ENCODE measurements around the gene STAT6. TPM values are rescaled to one million over a fixed set of nuclear protein-coding genes. Genes with fewer than 3 reads are reported as not detected.

The STAT6 gene
- total RNA-seq, 1 experiment from 2014 or later, result 122 TPM

GRCh38 chr12:57160040-57160439 lies 48.9 kb upstream of the STAT6 start:
- H3K4me2 ChIP-seq, result no peak overlapping the region
- H4K20me1 ChIP-seq (ENCODE audit: insufficient read depth), result no peaks in the 10 kb centered on the region
- POLR2A ChIA-PET (ENCODE audit: unreplicated experiment), result no interaction called here

DNA sequence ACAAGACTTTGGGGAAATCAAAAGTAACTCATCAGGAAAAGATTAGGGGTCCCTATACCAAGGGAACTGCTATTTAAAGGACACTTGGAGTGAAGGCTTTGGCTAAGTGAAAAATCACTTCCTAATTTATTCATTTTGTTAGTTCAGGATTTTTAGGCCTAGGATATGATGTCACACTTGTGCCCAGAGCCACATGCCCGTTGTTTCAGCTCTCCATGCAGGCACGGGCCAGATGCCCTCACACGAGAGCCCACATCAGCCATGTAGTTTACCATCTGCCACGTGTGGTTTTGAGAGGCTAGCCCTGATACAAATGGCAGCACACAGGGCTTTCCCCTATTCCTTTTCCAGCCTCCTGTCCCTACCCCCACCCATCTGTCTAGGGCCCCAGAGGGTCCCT lies 48.1 kb upstream of the STAT6 start:
- H3K27ac ChIP-seq, result no peak overlapping the region
- CTCF ChIA-PET, result no interaction called here
- no peaks in the 10 kb centered on the region for H3K27me3 ChIP-seq (ENCODE audit: insufficient read depth, low read depth)
- intact Hi-C loops (cut with micrococcal nuclease; ENCODE audit: unreplicated experiment), result no loop called here
- H3F3A ChIP-seq (ENCODE audit: insufficient read depth, low read depth), result 0 out of 2 replicates have a peak, but pooled peaks cover 3% of the 10 kb centered on the region
- H2AFZ ChIP-seq, result no peak overlapping the region
- no peaks in the 10 kb centered on the region for H3K9me3 ChIP-seq (ENCODE audit: insufficient read depth, low read depth)
- TF ChIP-seq EZH2 (IDR thresholded peaks at IDR 0.05; ENCODE audit: low read depth) (no peak), CTCF (conservative IDR thresholded peaks at IDR 0.05) (no peak)
- no peak overlapping the region for H3K4me2 ChIP-seq
- no TSS peak for BruUV-seq (replicated peaks)
- H4K20me1 ChIP-seq (ENCODE audit: insufficient read depth), result no peaks in the 10 kb centered on the region
- H3K4me1 ChIP-seq (replicated peaks; ENCODE audit: insufficient read depth), result no peaks in the 10 kb centered on the region
- no peaks in the 10 kb centered on the region for H3K9me2 ChIP-seq (ENCODE audit: insufficient read depth)
- no peak overlapping the region for H3K4me3 ChIP-seq
- POLR2A ChIA-PET (ENCODE audit: unreplicated experiment), result interaction anchor here (0.7 kb wide), 1 partner anchor 31 kb away, joined by 5 read pairs; the partner anchor contains the start of gene LRP1
- no peak for DNase-seq
- H3K79me2 ChIP-seq (ENCODE audit: low read depth), result no peaks in the 10 kb centered on the region
- H3K36me3 ChIP-seq (ENCODE audit: low read depth), result no peaks in the 10 kb centered on the region

More at GRCh38 chr12:57160040-57160439, 48.9 kb upstream of the STAT6 start:
- Histone ChIP-seq H3K4me1 (replicated peaks; ENCODE audit: insufficient read depth) (peaks cover 1% of the 10 kb centered on the region; the same call in 1 of the 2 replicates), H3K79me2 (ENCODE audit: low read depth) (no peaks in the 10 kb centered on the region), H3K27ac (no peak overlapping the region), H3K36me3 (ENCODE audit: low read depth) (no peaks in the 10 kb centered on the region), H3K27me3 (ENCODE audit: insufficient read depth, low read depth) (no peaks in the 10 kb centered on the region), H3K4me3 (no peak overlapping the region), H3K9me3 (ENCODE audit: insufficient read depth, low read depth) (no peaks in the 10 kb centered on the region), H3K9me2 (ENCODE audit: insufficient read depth) (no peaks in the 10 kb centered on the region), H2AFZ (no peak overlapping the region), H3F3A (ENCODE audit: insufficient read depth, low read depth) (0 out of 2 replicates have a peak, but pooled peaks cover 3% of the 10 kb centered on the region)
- no peak for TF ChIP-seq EZH2 (IDR thresholded peaks at IDR 0.05; ENCODE audit: low read depth)
- no peak for TF ChIP-seq CTCF (conservative IDR thresholded peaks at IDR 0.05)
- no peak for DNase-seq
- CTCF ChIA-PET, result no interaction called here
- no TSS peak for BruUV-seq (replicated peaks)
- intact Hi-C loops (cut with micrococcal nuclease; ENCODE audit: unreplicated experiment), result no loop called here

- no peaks in the 10 kb centered on the region for H3K79me2 ChIP-seq (ENCODE audit: low read depth)
- H3K27me3 ChIP-seq (ENCODE audit: insufficient read depth, low read depth), result no peaks in the 10 kb centered on the region
- H3K4me2 ChIP-seq, result no peak overlapping the region
- POLR2A ChIA-PET (ENCODE audit: unreplicated experiment), result interaction anchor here (0.7 kb wide), 1 partner anchor 30 kb away, joined by 5 read pairs; the partner anchor contains the start of gene LRP1
- DNase-seq, result no peak
- H3K4me1 ChIP-seq (replicated peaks; ENCODE audit: insufficient read depth), result no peaks in the 10 kb centered on the region
- H4K20me1 ChIP-seq (ENCODE audit: insufficient read depth), result no peaks in the 10 kb centered on the region
- H3K4me3 ChIP-seq, result no peak overlapping the region
- no peak overlapping the region for H3K27ac ChIP-seq
- BruUV-seq (replicated peaks), result no TSS peak
- H3K9me3 ChIP-seq (ENCODE audit: insufficient read depth, low read depth), result no peaks in the 10 kb centered on the region
- H3K36me3 ChIP-seq (ENCODE audit: low read depth), result no peaks in the 10 kb centered on the region
- TF ChIP-seq CTCF (conservative IDR thresholded peaks at IDR 0.05) (no peak), EZH2 (IDR thresholded peaks at IDR 0.05; ENCODE audit: low read depth) (no peak)
- intact Hi-C loops (cut with micrococcal nuclease; ENCODE audit: unreplicated experiment), result no loop called here
- H3K9me2 ChIP-seq (ENCODE audit: insufficient read depth), result no peaks in the 10 kb centered on the region
- H2AFZ ChIP-seq, result no peak overlapping the region
- CTCF ChIA-PET, result no interaction called here
- H3F3A ChIP-seq (ENCODE audit: insufficient read depth, low read depth), result 0 out of 2 replicates have a peak, but pooled peaks cover 3% of the 10 kb centered on the region
Measured at GRCh38 chr12:57158665-57159064, 47.5 kb upstream of the STAT6 start.
